WI38 (cell line): ENCODE data around the gene SARS2.

Experiments
- H3K4me3 ChIP-seq: 2 replicates; pipeline ENCODE4 v1.5.1; 2011; ENCODE audit warnings: low read depth, mild to moderate bottlenecking, control low read depth, low read length
- CTCF ChIP-seq: IDR thresholded peaks from 2 replicates; pipeline ENCODE4 v1.5.1; 2012; ENCODE audit warnings: low read depth, mild to moderate bottlenecking, control low read depth, low read length

The SARS2 gene

GRCh38 chr19:38921420-38922274 is 8.9 kb downstream of the SARS2 start:
- no peak overlapping the region for H3K4me3 ChIP-seq
- no peak for TF ChIP-seq CTCF

GRCh38 chr19:38920602-38921419 is 9.8 kb downstream of the SARS2 start:
- TF ChIP-seq CTCF = no peak
- no peak overlapping the region for H3K4me3 ChIP-seq

GRCh38 chr19:38919837-38920601 is 10.5 kb downstream of the SARS2 start:
- no peak overlapping the region for H3K4me3 ChIP-seq
- no peak for TF ChIP-seq CTCF

DNA sequence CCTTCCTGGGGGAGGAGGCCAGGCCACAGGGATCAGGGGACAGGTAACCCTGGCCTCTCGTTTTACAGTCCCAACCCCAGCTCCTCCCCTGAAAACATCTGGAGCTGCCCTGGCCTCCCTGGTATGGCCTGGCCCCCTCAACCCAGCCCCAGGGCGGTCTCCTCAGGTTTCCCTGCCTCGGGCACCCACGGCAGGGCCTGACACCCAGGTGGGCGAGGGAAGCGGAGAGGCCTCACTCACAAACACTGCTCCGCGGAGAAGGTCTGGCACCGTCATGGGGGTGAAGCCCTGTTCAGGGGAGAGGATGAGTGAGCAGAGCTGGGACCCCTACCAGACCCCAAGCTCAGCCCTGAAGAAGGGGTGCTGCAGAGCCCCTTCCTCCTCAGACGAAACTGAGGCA is 12.0 kb downstream of the SARS2 start:
- H3K4me3 ChIP-seq = no peak overlapping the region
- TF ChIP-seq CTCF = no peak

DNA sequence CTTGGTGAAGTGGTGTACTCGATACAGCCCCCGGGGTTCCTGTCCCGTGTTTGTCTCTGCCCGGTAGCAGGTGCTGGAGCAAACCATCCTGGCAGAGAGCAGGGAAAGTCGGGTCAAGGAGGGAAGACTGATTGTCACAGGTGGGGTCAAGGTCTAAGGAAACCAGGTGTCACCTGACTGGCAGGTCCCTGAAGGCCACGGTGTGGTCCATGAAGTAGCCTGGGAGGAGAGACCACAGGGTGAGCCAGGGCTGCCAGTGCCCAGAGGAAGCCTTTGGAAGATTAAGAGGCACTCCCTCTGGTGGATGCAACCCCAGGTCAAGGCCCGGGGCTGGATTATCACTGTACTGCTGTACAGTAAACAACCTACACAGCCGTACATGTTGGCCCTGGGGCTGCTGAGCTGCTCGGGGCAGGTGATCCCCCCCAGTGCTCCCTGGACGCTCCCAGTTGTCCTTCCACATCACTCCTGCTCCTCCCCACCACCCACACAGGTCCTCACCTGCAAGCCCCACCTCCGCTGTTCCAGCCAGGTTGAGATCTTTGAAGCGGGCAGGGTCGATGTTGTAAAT is 12.6 kb downstream of the SARS2 start:
- no peak overlapping the region for H3K4me3 ChIP-seq
- no peak for TF ChIP-seq CTCF

GRCh38 chr19:38917516-38917915 is 13.0 kb downstream of the SARS2 start:
- TF ChIP-seq CTCF = no peak
- no peak overlapping the region for H3K4me3 ChIP-seq
